ENCODE results near the gene SLC15A3.
"Not testable (repeated sequence)": the region's sequence is repeated elsewhere in the genome, so short reads cannot be mapped to it uniquely, and the experiment has no call there.

Gene SLC15A3

GRCh38 chr11:60910281-60910687 is 41.7 kb downstream of the SLC15A3 start:
- Histone ChIP-seq H4K8ac (ENCODE audit: low read depth, low read length) (no peak overlapping the region), H2AK5ac (ENCODE audit: low read length) (no peak overlapping the region), H3K4me3 (ENCODE audit: low read length) (no peak overlapping the region), H3K79me2 (ENCODE audit: control insufficient read depth, insufficient read depth, low read length) (peaks cover 9% of the 10 kb centered on the region), H3K9ac (ENCODE audit: low read length) (no peak overlapping the region), H3K4ac (ENCODE audit: low read depth, low read length) (no peak overlapping the region), H3K27ac (ENCODE audit: low read depth, low read length) (no peak overlapping the region), H2BK5ac (ENCODE audit: low read length) (no peak overlapping the region), H2BK120ac (ENCODE audit: low read depth, low read length) (no peak overlapping the region), H4K5ac (ENCODE audit: low read length) (no peak overlapping the region), H3K79me1 (ENCODE audit: low read length) (no peaks in the 10 kb centered on the region), H3K36me3 (ENCODE audit: control insufficient read depth, insufficient read depth, low read length) (no peaks in the 10 kb centered on the region), H3K4me2 (ENCODE audit: low read length) (no peak overlapping the region), H3K18ac (ENCODE audit: low read length) (no peak overlapping the region), H2BK15ac (replicated peaks; ENCODE audit: low read depth) (no peak overlapping the region), H3K23ac (ENCODE audit: low read length) (no peak overlapping the region), H3K27me3 (ENCODE audit: insufficient read depth, low read length, poor library complexity) (no peaks in the 10 kb centered on the region), H3K4me1 (ENCODE audit: control insufficient read depth, low read depth, low read length) (peaks cover 1% of the 10 kb centered on the region), H3K56ac (ENCODE audit: low read length) (no peak overlapping the region)
- no CpG with 5 or more reads among the region's 3 CpGs for WGBS (ENCODE audit: extremely low coverage, insufficient coverage, low lambda C conversion rate)
- no peak for DNase-seq

GRCh38 chr11:60909680-60910280 is 42.2 kb downstream of the SLC15A3 start:
- not testable (repeated sequence) for H2BK5ac ChIP-seq (ENCODE audit: low read length); H3K27ac ChIP-seq (ENCODE audit: low read depth, low read length); H2AK5ac ChIP-seq (ENCODE audit: low read length); H3K4me1 ChIP-seq (ENCODE audit: control insufficient read depth, low read depth, low read length); H3K56ac ChIP-seq (ENCODE audit: low read length); H3K4ac ChIP-seq (ENCODE audit: low read depth, low read length); H3K4me3 ChIP-seq (ENCODE audit: low read length); H3K18ac ChIP-seq (ENCODE audit: low read length); H3K4me2 ChIP-seq (ENCODE audit: low read length); H3K36me3 ChIP-seq (ENCODE audit: control insufficient read depth, insufficient read depth, low read length); H2BK120ac ChIP-seq (ENCODE audit: low read depth, low read length); H3K23ac ChIP-seq (ENCODE audit: low read length); H4K8ac ChIP-seq (ENCODE audit: low read depth, low read length); H2BK15ac ChIP-seq (replicated peaks; ENCODE audit: low read depth); H3K27me3 ChIP-seq (ENCODE audit: insufficient read depth, low read length, poor library complexity); DNase-seq; H3K79me1 ChIP-seq (ENCODE audit: low read length); H4K5ac ChIP-seq (ENCODE audit: low read length); H3K9ac ChIP-seq (ENCODE audit: low read length)
- no CpG with 5 or more reads among the region's 3 CpGs for WGBS (ENCODE audit: extremely low coverage, insufficient coverage, low lambda C conversion rate)
- H3K79me2 ChIP-seq (ENCODE audit: control insufficient read depth, insufficient read depth, low read length), result peaks cover 14% of the 10 kb centered on the region

DNA sequence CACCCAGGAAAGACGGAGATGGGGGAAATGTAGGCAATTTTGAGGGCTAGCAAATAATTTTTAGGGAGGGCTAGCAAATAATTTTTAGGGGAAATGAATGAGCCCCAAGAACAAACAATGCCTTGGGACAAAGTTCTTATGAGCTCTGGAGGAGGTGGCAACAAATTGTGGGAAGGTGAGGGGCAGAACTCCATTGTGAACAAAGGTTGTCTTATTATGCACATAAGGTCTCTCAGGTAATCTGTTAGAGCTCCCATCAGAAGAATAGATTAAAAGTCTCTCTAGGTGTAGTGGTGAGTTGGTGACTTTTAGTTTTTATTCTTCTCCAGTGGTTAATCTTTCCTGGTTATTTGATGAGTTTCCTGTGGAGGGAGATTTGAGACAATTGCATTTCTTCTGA is 43.2 kb downstream of the SLC15A3 start:
- no peak overlapping the region for H3K18ac ChIP-seq (ENCODE audit: low read length)
- no CpG with 5 or more reads among the region's 1 CpG for WGBS (ENCODE audit: extremely low coverage, insufficient coverage, low lambda C conversion rate)
- DNase-seq, result no peak

GRCh38 chr11:60906132-60906972 is 45.6 kb downstream of the SLC15A3 start, which contains the start of gene PRPF19:
Gene PRPF19, minus strand, starts transcription at chr11:60906585. Its CDS starts 203 bp downstream, at chr11:60906382.
- DNase-seq, result peak; percentile 98
- no CpG with 5 or more reads among the region's 75 CpGs for whole genome bisulfite sequencing (ENCODE audit: extremely low coverage, insufficient coverage, low lambda C conversion rate)
- no peak within 1 kb of the TSS for H4K5ac ChIP-seq (ENCODE audit: low read length)
- no peak within 1 kb of the TSS for H2BK15ac ChIP-seq (replicated peaks; ENCODE audit: low read depth)
- no peaks in the 10 kb centered on the region for H3K4me1 ChIP-seq (ENCODE audit: control insufficient read depth, low read depth, low read length)
- H3K36me3 ChIP-seq (ENCODE audit: control insufficient read depth, insufficient read depth, low read length), result peaks cover 11% of the 10 kb centered on the region
- peak within 1 kb of the TSS; percentile 90 for H3K27ac ChIP-seq (ENCODE audit: low read depth, low read length)
- no peaks in the 10 kb centered on the region for H3K27me3 ChIP-seq (ENCODE audit: insufficient read depth, low read length, poor library complexity)
- no peak within 1 kb of the TSS for H4K8ac ChIP-seq (ENCODE audit: low read depth, low read length)
- peak within 1 kb of the TSS; percentile 98 for H3K56ac ChIP-seq (ENCODE audit: low read length)
- peaks cover 38% of the 10 kb centered on the region for H3K79me2 ChIP-seq (ENCODE audit: control insufficient read depth, insufficient read depth, low read length)
- peak within 1 kb of the TSS; percentile 83 for H3K9ac ChIP-seq (ENCODE audit: low read length)
- peak within 1 kb of the TSS; percentile 88 for H3K4me2 ChIP-seq (ENCODE audit: low read length)
- peaks cover 16% of the 10 kb centered on the region for H3K79me1 ChIP-seq (ENCODE audit: low read length)
- H3K23ac ChIP-seq (ENCODE audit: low read length), result no peak within 1 kb of the TSS
- no peak within 1 kb of the TSS for H2BK120ac ChIP-seq (ENCODE audit: low read depth, low read length)
- peak within 1 kb of the TSS; percentile 96 for H3K4ac ChIP-seq (ENCODE audit: low read depth, low read length)
- H3K18ac ChIP-seq (ENCODE audit: low read length), result peak within 1 kb of the TSS; percentile 65
- peak within 1 kb of the TSS; percentile 72 for H3K4me3 ChIP-seq (ENCODE audit: low read length)
- H2BK5ac ChIP-seq (ENCODE audit: low read length), result no peak within 1 kb of the TSS
- no peak within 1 kb of the TSS for H2AK5ac ChIP-seq (ENCODE audit: low read length)

More for the DNA sequence above, 43.2 kb downstream of the SLC15A3 start:
- Histone ChIP-seq H3K27me3 (ENCODE audit: insufficient read depth, low read length, poor library complexity) (no peaks in the 10 kb centered on the region), H4K8ac (ENCODE audit: low read depth, low read length) (no peak overlapping the region), H2BK15ac (replicated peaks; ENCODE audit: low read depth) (no peak overlapping the region), H3K9ac (ENCODE audit: low read length) (no peak overlapping the region), H3K23ac (ENCODE audit: low read length) (no peak overlapping the region), H2BK5ac (ENCODE audit: low read length) (no peak overlapping the region), H3K79me2 (ENCODE audit: control insufficient read depth, insufficient read depth, low read length) (peaks cover 24% of the 10 kb centered on the region), H3K79me1 (ENCODE audit: low read length) (peaks cover 2% of the 10 kb centered on the region), H3K36me3 (ENCODE audit: control insufficient read depth, insufficient read depth, low read length) (no peaks in the 10 kb centered on the region), H3K4me1 (ENCODE audit: control insufficient read depth, low read depth, low read length) (peaks cover 1% of the 10 kb centered on the region), H2AK5ac (ENCODE audit: low read length) (no peak overlapping the region), H2BK120ac (ENCODE audit: low read depth, low read length) (no peak overlapping the region), H3K4me3 (ENCODE audit: low read length) (no peak overlapping the region), H3K4me2 (ENCODE audit: low read length) (no peak overlapping the region), H3K56ac (ENCODE audit: low read length) (no peak overlapping the region), H4K5ac (ENCODE audit: low read length) (no peak overlapping the region), H3K4ac (ENCODE audit: low read depth, low read length) (no peak overlapping the region), H3K27ac (ENCODE audit: low read depth, low read length) (no peak overlapping the region)

DNA sequence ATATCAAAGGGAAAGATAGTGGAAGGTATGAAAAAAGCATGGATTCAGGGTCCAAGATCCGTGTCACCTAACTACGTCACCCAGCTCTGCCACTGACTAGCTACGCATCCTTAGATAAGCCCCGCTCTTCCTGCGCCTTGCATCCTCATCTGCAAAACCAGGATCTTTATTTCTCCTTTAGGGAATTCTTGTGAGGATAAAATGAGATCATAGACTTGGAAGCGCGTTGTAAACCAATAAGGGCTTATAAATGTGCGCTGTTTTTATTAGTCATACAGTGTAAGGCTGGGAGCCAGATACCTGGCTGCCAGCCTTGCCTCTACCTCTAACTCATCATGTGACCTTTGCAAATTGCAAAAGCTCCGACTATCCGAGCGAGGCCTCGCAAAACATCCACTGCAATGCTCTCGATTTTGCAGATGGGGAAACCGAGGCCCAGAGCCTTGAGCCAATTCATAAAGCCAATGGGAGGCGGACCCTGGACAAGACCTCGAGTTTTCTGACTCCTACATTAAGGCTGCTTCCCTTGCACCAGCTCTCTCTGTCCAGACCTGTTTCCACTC is 46.3 kb downstream of the SLC15A3 start:
- Histone ChIP-seq H3K4me3 (ENCODE audit: low read length) (peak overlapping the region; percentile 72), H3K27me3 (ENCODE audit: insufficient read depth, low read length, poor library complexity) (no peaks in the 10 kb centered on the region), H3K9ac (ENCODE audit: low read length) (peak overlapping the region; percentile 83), H3K18ac (ENCODE audit: low read length) (peak overlapping the region; percentile 65), H3K79me2 (ENCODE audit: control insufficient read depth, insufficient read depth, low read length) (peaks cover 38% of the 10 kb centered on the region), H2BK120ac (ENCODE audit: low read depth, low read length) (no peak overlapping the region), H2BK5ac (ENCODE audit: low read length) (no peak overlapping the region), H3K36me3 (ENCODE audit: control insufficient read depth, insufficient read depth, low read length) (peaks cover 15% of the 10 kb centered on the region), H2AK5ac (ENCODE audit: low read length) (no peak overlapping the region), H3K4ac (ENCODE audit: low read depth, low read length) (peak overlapping the region; percentile 96), H3K23ac (ENCODE audit: low read length) (no peak overlapping the region), H4K8ac (ENCODE audit: low read depth, low read length) (no peak overlapping the region), H3K4me1 (ENCODE audit: control insufficient read depth, low read depth, low read length) (no peaks in the 10 kb centered on the region), H4K5ac (ENCODE audit: low read length) (no peak overlapping the region), H3K27ac (ENCODE audit: low read depth, low read length) (peak overlapping the region; percentile 90), H3K56ac (ENCODE audit: low read length) (peak overlapping the region; percentile 98), H3K4me2 (ENCODE audit: low read length) (peak overlapping the region; percentile 88), H2BK15ac (replicated peaks; ENCODE audit: low read depth) (no peak overlapping the region), H3K79me1 (ENCODE audit: low read length) (peaks cover 16% of the 10 kb centered on the region)
- peak; percentile 16 for DNase-seq
- WGBS (ENCODE audit: extremely low coverage, insufficient coverage, low lambda C conversion rate), result no CpG with 5 or more reads among the region's 16 CpGs

Data from mesendoderm (in vitro differentiated cells).